SK-N-SH treated with all-trans-retinoic acid at 6 μM for 48 hours (cell line): Measurements from ENCODE around the gene TECR.

Experiments used
- ATAC-seq: fragments of 200-7000 bp; cut with Tn5 transposase; 3 replicates; pipeline ENCODE4 v1.9.1; 2020; ENCODE audit warnings: mild to moderate bottlenecking, moderate library complexity
- ARNTL ChIP-seq: fragments of 450-650 bp; formaldehyde crosslinking; IDR thresholded peaks from 2 replicates; pipeline ENCODE4 v1.5.0; 2020; ENCODE audit warnings: low read depth, mild to moderate bottlenecking, moderate library complexity, borderline replicate concordance
- BACH2 ChIP-seq: fragments of 250-450 bp; sonication (Bioruptor Pico); IDR thresholded peaks from 2 replicates; pipeline ENCODE4 v1.9.0; 2021; ENCODE audit warnings: mild to moderate bottlenecking, borderline replicate concordance
- CSDC2 ChIP-seq: fragments of 250-450 bp; sonication (Bioruptor Pico); IDR thresholded peaks from 2 replicates; pipeline ENCODE4 v1.5.0; 2020; ENCODE audit warnings: mild to moderate bottlenecking, moderate library complexity
- ESRRG ChIP-seq: fragments of 250-450 bp; sonication (Bioruptor Pico); IDR thresholded peaks from 2 replicates; pipeline ENCODE4 v1.6.1; 2021; ENCODE audit warnings: mild to moderate bottlenecking
- GLIS3 ChIP-seq: fragments of 250-450 bp; sonication (Bioruptor Pico); IDR thresholded peaks from 2 replicates; pipeline ENCODE4 v1.5.0; 2020; ENCODE audit warnings: mild to moderate bottlenecking, moderate library complexity
- ISL1 ChIP-seq: fragments of 250-450 bp; sonication (Bioruptor Pico); IDR thresholded peaks from 2 replicates; pipeline ENCODE4 v2.1.2; 2022; ENCODE audit warnings: mild to moderate bottlenecking, moderate library complexity
- OSR1 ChIP-seq: fragments of 250-450 bp; sonication (Bioruptor Pico); IDR thresholded peaks from 2 replicates; pipeline ENCODE4 v1.8.0; 2022; ENCODE audit warnings: moderate library complexity, mild to moderate bottlenecking, inconsistent platforms
- PPARA ChIP-seq: fragments of 250-450 bp; sonication (Bioruptor Pico); IDR thresholded peaks from 2 replicates; pipeline ENCODE4 v1.5.0; 2020; ENCODE audit warnings: mild to moderate bottlenecking, borderline replicate concordance
- TCF4 ChIP-seq: fragments of 250-450 bp; sonication (Bioruptor Pico); IDR thresholded peaks from 2 replicates; pipeline ENCODE4 v1.8.0; 2021; ENCODE audit warnings: mild to moderate bottlenecking, moderate library complexity, borderline replicate concordance
- TOX ChIP-seq: fragments of 250-450 bp; sonication (Bioruptor Pico); IDR thresholded peaks from 2 replicates; pipeline ENCODE4 v1.8.0; 2021; ENCODE audit warnings: mild to moderate bottlenecking, moderate library complexity, borderline replicate concordance
- TSHZ2 ChIP-seq: fragments of 250-450 bp; sonication (Bioruptor Pico); IDR thresholded peaks from 2 replicates; pipeline ENCODE4 v1.5.0; 2020; ENCODE audit warnings: mild to moderate bottlenecking, moderate library complexity
- ZC3H10 ChIP-seq: fragments of 250-450 bp; sonication (Bioruptor Pico); IDR thresholded peaks from 2 replicates; pipeline ENCODE4 v1.5.1; 2021; ENCODE audit warnings: mild to moderate bottlenecking, moderate library complexity
- ZFP3 ChIP-seq: fragments of 250-450 bp; sonication (Bioruptor Pico); IDR thresholded peaks from 2 replicates; pipeline ENCODE4 v1.5.0; 2020; ENCODE audit warnings: mild to moderate bottlenecking, moderate library complexity
- ZFP30 ChIP-seq: fragments of 450-650 bp; formaldehyde crosslinking; IDR thresholded peaks from 2 replicates; pipeline ENCODE4 v1.5.0; 2022; ENCODE audit warnings: mild to moderate bottlenecking, moderate library complexity
- ZNF565 ChIP-seq: fragments of 450-650 bp; formaldehyde crosslinking; conservative IDR thresholded peaks from 2 replicates; pipeline ENCODE4 v1.5.0; 2020; ENCODE audit warnings: low read depth, mild to moderate bottlenecking, moderate library complexity
- ZNF70 ChIP-seq: fragments of 450-650 bp; formaldehyde crosslinking; IDR thresholded peaks from 2 replicates; pipeline ENCODE4 v1.5.0; 2020; ENCODE audit warnings: mild to moderate bottlenecking, moderate library complexity
- ZNF8 ChIP-seq: fragments of 450-650 bp; formaldehyde crosslinking; IDR thresholded peaks from 2 replicates; pipeline ENCODE4 v1.5.0; 2020; ENCODE audit warnings: mild to moderate bottlenecking, moderate library complexity
- TF ChIP-seq, protein P1 (sequence below): fragments of 250-450 bp; sonication (Bioruptor Pico); IDR thresholded peaks from 2 replicates; pipeline ENCODE4 v1.5.1; 2020; ENCODE audit warnings: low read depth, mild to moderate bottlenecking, moderate library complexity
- TF ChIP-seq, protein P2 (sequence below): fragments of 250-450 bp; sonication (Bioruptor Pico); IDR thresholded peaks from 2 replicates; pipeline ENCODE4 v1.8.0; 2020; ENCODE audit warnings: mild to moderate bottlenecking, moderate library complexity, borderline replicate concordance

TECR gene

DNA sequence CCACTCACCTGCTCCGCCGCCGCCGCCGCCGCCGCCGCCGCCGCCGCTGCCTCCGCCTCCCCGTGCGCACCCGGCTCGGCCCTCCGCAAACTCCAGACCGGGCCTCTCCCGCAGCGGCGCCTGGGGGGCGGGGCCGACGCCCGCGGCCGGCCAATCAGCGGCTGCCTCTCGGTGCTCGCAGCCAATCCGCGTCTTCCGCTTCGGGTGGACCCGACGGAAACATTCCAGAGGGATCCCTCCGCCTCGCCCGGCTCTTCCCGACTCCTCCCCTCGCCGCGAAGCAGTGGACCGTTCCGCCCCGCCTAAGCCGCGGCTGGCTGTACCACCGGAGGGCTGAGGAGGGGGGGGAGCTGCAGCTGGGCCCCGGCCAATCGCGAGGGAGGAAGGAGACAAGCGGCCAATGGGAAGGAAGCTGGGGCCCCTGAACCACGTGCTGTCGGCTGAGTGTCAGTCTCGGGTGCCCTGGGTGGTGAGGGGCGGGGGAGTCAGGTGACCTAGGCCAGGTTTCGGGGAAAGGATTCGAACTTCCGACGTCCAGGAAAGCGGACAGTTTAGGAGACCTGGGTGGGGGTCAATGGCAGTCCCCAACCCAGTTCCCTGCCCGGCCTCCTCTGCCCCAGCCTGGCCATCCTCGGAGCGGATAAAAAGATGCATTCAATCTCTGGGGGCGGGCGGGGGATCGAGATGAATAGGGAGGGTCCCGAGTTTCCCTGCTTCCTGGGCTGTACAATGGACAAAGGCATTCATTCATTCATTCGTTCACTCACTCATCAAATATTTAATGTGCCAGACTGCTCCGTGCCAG is 33.2 kb upstream of the TECR start, which contains the start of gene GIPC1:
Gene GIPC1 (minus strand): TSS at position 99 of the 805 bp plus-strand sequence. CDS start 13,151 bp downstream, outside the sequence.
- TF ChIP-seq ARNTL (no peak), TSHZ2 (CRISPR knock-in tag) (0 out of 2 replicates have a peak, but pooled peaks have one; percentile 15)
- peak; percentile 95 for ATAC-seq

GRCh38 chr19:14496834-14497227 is 32.6 kb upstream of the TECR start:
- ATAC-seq = no peak
- TF ChIP-seq, protein P1, sequence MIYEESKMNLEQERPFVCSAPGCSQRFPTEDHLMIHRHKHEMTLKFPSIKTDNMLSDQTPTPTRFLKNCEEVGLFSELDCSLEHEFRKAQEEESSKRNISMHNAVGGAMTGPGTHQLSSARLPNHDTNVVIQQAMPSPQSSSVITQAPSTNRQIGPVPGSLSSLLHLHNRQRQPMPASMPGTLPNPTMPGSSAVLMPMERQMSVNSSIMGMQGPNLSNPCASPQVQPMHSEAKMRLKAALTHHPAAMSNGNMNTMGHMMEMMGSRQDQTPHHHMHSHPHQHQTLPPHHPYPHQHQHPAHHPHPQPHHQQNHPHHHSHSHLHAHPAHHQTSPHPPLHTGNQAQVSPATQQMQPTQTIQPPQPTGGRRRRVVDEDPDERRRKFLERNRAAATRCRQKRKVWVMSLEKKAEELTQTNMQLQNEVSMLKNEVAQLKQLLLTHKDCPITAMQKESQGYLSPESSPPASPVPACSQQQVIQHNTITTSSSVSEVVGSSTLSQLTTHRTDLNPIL = no peak
- TF ChIP-seq ZC3H10 (CRISPR knock-in tag) = no peak

GRCh38 chr19:14497228-14497921 is 32.0 kb upstream of the TECR start:
- ATAC-seq = peak; percentile 25
- TF ChIP-seq, protein P1 = no peak
- TF ChIP-seq ZNF565 (no peak), GLIS3 (no peak), TSHZ2 (CRISPR knock-in tag) (no peak), TCF4 (no peak), OSR1 (CRISPR knock-in tag) (no peak), CSDC2 (CRISPR knock-in tag) (no peak), TOX (CRISPR knock-in tag) (no peak), ZNF8 (CRISPR knock-in tag) (no peak), ARNTL (no peak)
- TF ChIP-seq, protein P2, sequence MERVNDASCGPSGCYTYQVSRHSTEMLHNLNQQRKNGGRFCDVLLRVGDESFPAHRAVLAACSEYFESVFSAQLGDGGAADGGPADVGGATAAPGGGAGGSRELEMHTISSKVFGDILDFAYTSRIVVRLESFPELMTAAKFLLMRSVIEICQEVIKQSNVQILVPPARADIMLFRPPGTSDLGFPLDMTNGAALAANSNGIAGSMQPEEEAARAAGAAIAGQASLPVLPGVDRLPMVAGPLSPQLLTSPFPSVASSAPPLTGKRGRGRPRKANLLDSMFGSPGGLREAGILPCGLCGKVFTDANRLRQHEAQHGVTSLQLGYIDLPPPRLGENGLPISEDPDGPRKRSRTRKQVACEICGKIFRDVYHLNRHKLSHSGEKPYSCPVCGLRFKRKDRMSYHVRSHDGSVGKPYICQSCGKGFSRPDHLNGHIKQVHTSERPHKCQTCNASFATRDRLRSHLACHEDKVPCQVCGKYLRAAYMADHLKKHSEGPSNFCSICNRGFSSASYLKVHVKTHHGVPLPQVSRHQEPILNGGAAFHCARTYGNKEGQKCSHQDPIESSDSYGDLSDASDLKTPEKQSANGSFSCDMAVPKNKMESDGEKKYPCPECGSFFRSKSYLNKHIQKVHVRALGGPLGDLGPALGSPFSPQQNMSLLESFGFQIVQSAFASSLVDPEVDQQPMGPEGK (CRISPR knock-in tag) = no peak

- TF ChIP-seq, protein P2 (CRISPR knock-in tag) = no peak
- TF ChIP-seq ZNF70 (CRISPR knock-in tag) (no peak), ESRRG (CRISPR knock-in tag) (no peak), ZNF8 (CRISPR knock-in tag) (no peak), GLIS3 (no peak), ZFP30 (CRISPR knock-in tag) (no peak), OSR1 (CRISPR knock-in tag) (no peak), ARNTL (no peak), ZFP3 (CRISPR knock-in tag) (no peak), BACH2 (CRISPR knock-in tag) (no peak), ZC3H10 (CRISPR knock-in tag) (no peak), PPARA (CRISPR knock-in tag) (no peak), ISL1 (CRISPR knock-in tag) (no peak)
- TF ChIP-seq, protein P1 = no peak
- ATAC-seq = no peak
Observed at GRCh38 chr19:14502334-14503092, 26.9 kb upstream of the TECR start.
